Neural cell (in vitro differentiated cells): ENCODE data around the gene RBFOX2.

Experiments used
- EZH2 ChIP-seq: fragments of 200-600, 300-800 bp; shearing (Covaris generic), sonication (generic); IDR thresholded peaks from 2 replicates; pipeline ENCODE4 v1.6.1; 2014; ENCODE audit warnings: antibody characterized with exemption, low read length, borderline replicate concordance, mild to moderate bottlenecking; ENCODE audit not compliant: insufficient read depth, poor library complexity, severe bottlenecking
- TAF1 ChIP-seq: IDR thresholded peaks from 2 replicates; pipeline ENCODE4 v1.6.1; 2012; ENCODE audit warnings: low read depth
- TF ChIP-seq, protein P1 (sequence below): fragments of 450-650 bp; IDR thresholded peaks from 2 replicates; pipeline ENCODE4 v1.5.1; 2014; ENCODE audit warnings: antibody characterized with exemption, mild to moderate bottlenecking, moderate library complexity; ENCODE audit not compliant: poor library complexity, severe bottlenecking

DNA sequence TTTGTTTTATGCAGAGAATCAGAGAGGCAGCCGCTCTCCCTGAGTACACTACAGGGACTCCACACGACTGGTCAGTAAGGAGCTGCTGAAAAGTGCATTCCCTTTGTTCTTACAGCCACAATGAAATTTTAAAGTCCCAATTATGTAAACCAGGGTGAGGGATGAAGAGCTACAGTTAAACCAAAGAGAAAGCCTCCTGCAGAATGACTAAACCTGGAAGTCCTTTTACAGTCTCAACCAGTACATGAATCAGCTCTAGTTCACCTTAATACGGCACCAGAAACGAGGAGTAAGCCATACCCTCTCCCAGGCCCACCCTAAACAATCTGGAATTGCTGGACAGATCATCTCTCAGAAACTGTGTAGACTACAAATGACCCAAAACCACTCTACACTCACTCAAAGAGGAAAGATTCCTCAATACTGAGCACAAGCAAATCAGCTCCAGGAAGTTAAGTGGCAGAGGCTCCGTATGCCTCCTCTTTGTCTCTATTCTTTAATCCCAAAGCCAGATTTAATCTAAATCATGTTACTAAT is 113.1 kb downstream of the RBFOX2 start:
- TF ChIP-seq, protein P1, sequence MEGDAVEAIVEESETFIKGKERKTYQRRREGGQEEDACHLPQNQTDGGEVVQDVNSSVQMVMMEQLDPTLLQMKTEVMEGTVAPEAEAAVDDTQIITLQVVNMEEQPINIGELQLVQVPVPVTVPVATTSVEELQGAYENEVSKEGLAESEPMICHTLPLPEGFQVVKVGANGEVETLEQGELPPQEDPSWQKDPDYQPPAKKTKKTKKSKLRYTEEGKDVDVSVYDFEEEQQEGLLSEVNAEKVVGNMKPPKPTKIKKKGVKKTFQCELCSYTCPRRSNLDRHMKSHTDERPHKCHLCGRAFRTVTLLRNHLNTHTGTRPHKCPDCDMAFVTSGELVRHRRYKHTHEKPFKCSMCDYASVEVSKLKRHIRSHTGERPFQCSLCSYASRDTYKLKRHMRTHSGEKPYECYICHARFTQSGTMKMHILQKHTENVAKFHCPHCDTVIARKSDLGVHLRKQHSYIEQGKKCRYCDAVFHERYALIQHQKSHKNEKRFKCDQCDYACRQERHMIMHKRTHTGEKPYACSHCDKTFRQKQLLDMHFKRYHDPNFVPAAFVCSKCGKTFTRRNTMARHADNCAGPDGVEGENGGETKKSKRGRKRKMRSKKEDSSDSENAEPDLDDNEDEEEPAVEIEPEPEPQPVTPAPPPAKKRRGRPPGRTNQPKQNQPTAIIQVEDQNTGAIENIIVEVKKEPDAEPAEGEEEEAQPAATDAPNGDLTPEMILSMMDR = no peak
- no peak for TF ChIP-seq EZH2
- TF ChIP-seq TAF1 = no peak
